Right atrium auricular region (tissue), 2 donors: Measurements from ENCODE around the gene WWC2. TPM values are rescaled to one million over a fixed set of nuclear protein-coding genes. Genes with fewer than 3 reads are reported as not detected.

Experiments used
- DNase-seq: peaks from one replicate; pipeline ENCODE4 v3.0.0-alpha.2; 2019; ENCODE audit warnings: low spot score
- H3K27ac ChIP-seq, 2 donors: fragments of 200-600 bp; sonication (generic); 1 replicate in 1 of 2; 2 replicates in 1 of 2; pipeline ENCODE4 v1.5.1; 2016 to 2019
- H3K27me3 ChIP-seq, 2 donors: fragments of 200-600 bp; sonication (generic); one replicate each; pipeline versions ENCODE4 v1.5.1 to v1.6.0; 2017 to 2019
- H3K36me3 ChIP-seq: fragments of 200-600 bp; sonication (generic); one replicate; pipeline ENCODE4 v1.5.1; 2016
- H3K4me1 ChIP-seq, 2 donors: fragments of 200-600 bp; sonication (generic); one replicate each; pipeline versions ENCODE4 v1.5.1 to v1.6.0; 2017 to 2019
- H3K4me3 ChIP-seq, 2 donors: fragments of 200-600 bp; sonication (generic); 1 replicate in 1 of 2; 2 replicates in 1 of 2; pipeline ENCODE4 v1.5.1; 2017 to 2019; ENCODE audit warnings: mild to moderate bottlenecking in 1 of 2, moderate library complexity in 1 of 2
- H3K9me3 ChIP-seq, 2 donors: fragments of 200-600 bp; sonication (generic); one replicate each; pipeline ENCODE4 v1.5.1; 2019
- CTCF ChIP-seq, 2 donors: fragments of 200-600 bp; sonication (generic); IDR thresholded peaks; one replicate each; pipeline ENCODE4 v1.5.1; 2019; ENCODE audit warnings: antibody characterized with exemption in 2 of 2
- total RNA-seq, 2 donors: library from RNA; depleted of rRNA; stranded (reverse); fragments of >200 nt; gene quantifications; one replicate each; pipeline ENCODE4 v1.1.0, GENCODE V29; 2016

WWC2 gene
- total RNA-seq, 2 donors from 2014 or later: 22.4 to 22.7 TPM

- H3K4me3 ChIP-seq: no peak overlapping the region
- no peaks in the 10 kb centered on the region for H3K27me3 ChIP-seq
- H3K4me1 ChIP-seq: no peaks in the 10 kb centered on the region
- H3K36me3 ChIP-seq: peaks cover 27% of the 10 kb centered on the region
- TF ChIP-seq CTCF (IDR thresholded peaks at IDR 0.05): no peak
- no peak overlapping the region for H3K27ac ChIP-seq
- H3K9me3 ChIP-seq: no peaks in the 10 kb centered on the region
- no peak for DNase-seq
Observed at GRCh38 chr4:183314336-183314735, 215.3 kb downstream of the WWC2 start.

- Histone ChIP-seq H3K4me3 (no peak overlapping the region), H3K27ac (no peak overlapping the region), H3K36me3 (peaks cover 27% of the 10 kb centered on the region), H3K9me3 (no peaks in the 10 kb centered on the region), H3K27me3 (no peaks in the 10 kb centered on the region), H3K4me1 (no peaks in the 10 kb centered on the region)
- no peak for DNase-seq
- TF ChIP-seq CTCF (IDR thresholded peaks at IDR 0.05): no peak
Observed at GRCh38 chr4:183314806-183315205, 215.7 kb downstream of the WWC2 start.

GRCh38 chr4:183318656-183319055 lies 219.6 kb downstream of the WWC2 start:
- Histone ChIP-seq H3K4me1 (no peaks in the 10 kb centered on the region), H3K36me3 (peaks cover 7% of the 10 kb centered on the region), H3K27ac (no peak overlapping the region), H3K9me3 (no peaks in the 10 kb centered on the region), H3K27me3 (no peaks in the 10 kb centered on the region), H3K4me3 (no peak overlapping the region)
- TF ChIP-seq CTCF (IDR thresholded peaks at IDR 0.05): no peak
- no peak for DNase-seq

- H3K36me3 ChIP-seq: no peaks in the 10 kb centered on the region
- TF ChIP-seq CTCF (IDR thresholded peaks at IDR 0.05): no peak
- H3K4me3 ChIP-seq: no peak within 1 kb of the TSS
- H3K27ac ChIP-seq: no peak within 1 kb of the TSS
- DNase-seq: no peak
- no peaks in the 10 kb centered on the region for H3K27me3 ChIP-seq
- H3K4me1 ChIP-seq: no peaks in the 10 kb centered on the region
- no peaks in the 10 kb centered on the region for H3K9me3 ChIP-seq
Observed at GRCh38 chr4:183320211-183321059, 221.4 kb downstream of the WWC2 start, which contains the start of gene CLDN22. CLDN22 (minus strand) TSS chr4:183320276; CDS start chr4:183320218, 58 bp downstream.

GRCh38 chr4:183321079-183321478 lies 222.0 kb downstream of the WWC2 start:
- Histone ChIP-seq H3K27ac (no peak overlapping the region), H3K4me3 (no peak overlapping the region), H3K27me3 (no peaks in the 10 kb centered on the region), H3K36me3 (no peaks in the 10 kb centered on the region), H3K4me1 (no peaks in the 10 kb centered on the region), H3K9me3 (no peaks in the 10 kb centered on the region)
- no peak for TF ChIP-seq CTCF (IDR thresholded peaks at IDR 0.05)
- no peak for DNase-seq
